HG03196 (cell line): ENCODE results near the gene FSTL1.

Experiments used
- ATAC-seq: cut with Tn5 transposase; IDR thresholded peaks from one replicate; pipeline ENCODE4 v1.9.1; 2021; ENCODE audit not compliant: unreplicated experiment

Gene FSTL1

DNA sequence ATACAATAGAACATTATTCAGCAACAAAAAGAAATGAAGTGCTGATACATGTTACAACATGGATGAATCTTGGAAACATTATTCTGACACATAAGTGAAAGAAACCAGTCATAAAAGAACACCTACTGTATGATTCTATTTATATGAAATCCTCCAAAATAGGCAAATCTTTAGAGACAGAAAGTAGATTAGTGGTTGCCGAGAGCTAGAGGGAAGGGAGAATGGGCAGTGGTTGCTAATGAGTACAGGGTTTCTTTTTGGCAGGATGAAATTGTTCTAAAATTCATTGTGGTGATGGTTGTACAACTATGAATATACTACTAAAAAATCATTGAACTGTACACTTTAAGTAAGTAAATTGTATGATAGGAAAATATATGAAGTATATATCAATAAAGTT lies 95.3 kb downstream of the FSTL1 start:
- ATAC-seq = no peak

DNA sequence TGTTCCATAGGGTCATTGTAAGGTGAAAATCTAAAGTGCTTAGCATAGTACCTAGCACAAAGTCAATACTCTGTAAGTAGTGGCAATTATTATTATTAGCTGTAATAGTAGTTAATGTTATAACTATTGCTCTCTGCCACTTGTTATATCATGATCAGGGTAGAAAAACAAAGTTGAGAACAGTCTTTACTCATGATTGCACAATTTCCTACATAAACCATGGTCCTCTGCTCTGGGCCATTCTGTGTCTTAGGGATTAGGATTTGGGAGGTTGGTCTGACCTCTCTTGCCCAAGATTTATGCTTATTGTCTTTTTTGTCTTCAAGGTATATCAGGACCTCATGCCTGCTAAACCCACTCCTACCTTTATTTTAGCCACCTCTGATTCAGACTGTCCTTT lies 97.3 kb downstream of the FSTL1 start:
- no peak for ATAC-seq

DNA sequence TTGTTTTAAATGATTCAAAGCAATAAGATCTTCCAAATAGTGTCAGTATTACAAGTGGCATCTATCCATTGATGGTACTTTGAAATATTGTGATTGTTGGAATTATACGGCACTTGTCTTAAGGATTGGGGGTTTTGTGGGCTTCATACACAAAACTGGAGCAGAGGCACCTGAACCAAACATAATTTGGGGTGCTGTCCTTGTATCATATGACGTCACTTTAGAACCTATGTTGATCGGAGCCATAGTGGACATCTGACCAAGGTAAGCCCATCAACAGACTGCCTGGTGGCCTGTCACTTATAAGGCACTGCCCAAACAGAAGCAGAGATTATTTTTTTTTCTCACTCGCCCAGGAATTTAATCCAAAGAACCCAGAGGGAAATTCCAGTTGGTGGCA lies 98.8 kb downstream of the FSTL1 start:
- no peak for ATAC-seq

DNA sequence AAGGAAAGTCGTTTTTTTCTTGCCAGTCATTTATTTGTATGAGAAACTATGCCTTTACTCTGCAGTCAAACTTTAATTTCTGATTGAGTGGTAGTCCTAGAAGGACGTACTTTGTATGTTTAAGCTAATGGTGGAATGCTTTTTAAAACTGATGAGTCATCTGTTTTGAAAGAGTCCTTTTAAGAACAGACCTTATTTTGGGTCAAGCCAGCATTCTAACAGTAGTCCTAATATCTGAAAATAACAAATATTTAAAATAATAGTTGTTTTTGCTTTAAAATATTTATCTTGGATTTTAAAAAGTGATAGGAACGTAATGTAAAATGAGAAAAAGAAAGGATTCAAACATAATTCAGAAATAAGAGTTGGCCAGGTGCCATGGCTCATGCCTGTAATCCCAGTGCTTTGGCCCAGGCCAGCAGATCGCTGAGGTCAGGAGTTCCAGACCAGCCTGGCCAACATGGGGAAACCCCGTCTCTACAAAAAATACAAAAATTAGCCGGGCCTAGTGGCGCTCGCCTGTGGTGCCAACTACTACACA lies 100.3 kb downstream of the FSTL1 start:
- ATAC-seq = no peak

DNA sequence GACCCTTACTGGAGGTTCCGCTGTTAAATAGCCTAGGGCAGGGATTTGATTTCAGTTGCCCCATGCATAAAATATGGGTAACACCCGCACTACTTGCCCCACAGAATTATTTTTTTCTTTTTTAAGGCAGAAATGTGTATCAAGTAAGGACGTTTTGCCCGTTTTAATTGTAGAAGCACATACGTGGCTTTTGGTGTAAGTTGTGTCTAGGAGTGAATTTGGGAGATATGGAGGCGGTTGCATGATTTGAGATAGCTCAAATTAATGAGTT lies 101.0 kb downstream of the FSTL1 start:
- ATAC-seq = no peak

DNA sequence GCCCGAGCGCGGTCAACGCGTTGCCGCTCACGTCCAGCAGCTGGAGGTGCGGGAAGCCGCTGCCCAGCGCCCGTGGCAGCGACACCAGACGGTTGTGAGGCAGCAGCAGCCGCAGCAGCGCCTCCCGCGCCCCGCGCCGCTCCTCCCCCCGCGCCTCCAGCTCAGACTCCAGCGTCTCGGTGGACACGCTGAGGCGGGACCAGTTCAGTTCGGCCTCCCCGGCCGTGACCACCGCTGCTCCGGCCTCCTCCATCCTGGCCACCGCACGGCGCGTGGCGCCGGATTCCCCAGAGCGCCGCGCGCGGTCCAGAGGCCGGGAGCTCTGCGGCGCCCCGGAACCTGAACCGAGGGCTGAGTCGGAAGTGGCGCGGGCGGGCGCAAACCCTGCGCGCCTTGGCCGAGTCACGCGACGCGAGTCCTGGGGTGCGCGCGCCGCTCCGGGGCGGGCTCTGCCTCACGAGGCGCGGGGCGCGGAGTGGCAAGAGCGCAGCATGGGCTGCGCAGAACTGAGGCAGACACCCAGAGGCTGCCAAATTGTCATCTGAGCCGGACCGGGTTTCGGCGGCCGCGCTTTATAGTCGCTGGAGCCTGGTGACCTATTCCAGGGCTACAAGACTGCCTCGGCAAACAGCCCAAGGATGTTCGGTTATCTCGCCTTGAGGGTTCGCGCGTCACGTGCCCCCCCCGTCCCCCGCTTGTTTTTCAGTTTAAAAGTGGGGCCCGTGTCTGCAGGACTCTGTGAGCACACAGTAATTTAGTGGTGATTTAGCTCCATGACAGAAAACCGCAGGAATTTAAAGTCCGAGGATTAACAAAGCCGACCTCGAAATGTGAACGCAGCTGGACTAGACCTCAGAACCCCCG lies 101.6 kb downstream of the FSTL1 start, which contains the start of gene LRRC58:
TSS of gene LRRC58 (minus strand) at position 364 of the 864 bp plus-strand sequence. CDS start at position 253, 111 bp downstream.
- ATAC-seq = peak; percentile 90

DNA sequence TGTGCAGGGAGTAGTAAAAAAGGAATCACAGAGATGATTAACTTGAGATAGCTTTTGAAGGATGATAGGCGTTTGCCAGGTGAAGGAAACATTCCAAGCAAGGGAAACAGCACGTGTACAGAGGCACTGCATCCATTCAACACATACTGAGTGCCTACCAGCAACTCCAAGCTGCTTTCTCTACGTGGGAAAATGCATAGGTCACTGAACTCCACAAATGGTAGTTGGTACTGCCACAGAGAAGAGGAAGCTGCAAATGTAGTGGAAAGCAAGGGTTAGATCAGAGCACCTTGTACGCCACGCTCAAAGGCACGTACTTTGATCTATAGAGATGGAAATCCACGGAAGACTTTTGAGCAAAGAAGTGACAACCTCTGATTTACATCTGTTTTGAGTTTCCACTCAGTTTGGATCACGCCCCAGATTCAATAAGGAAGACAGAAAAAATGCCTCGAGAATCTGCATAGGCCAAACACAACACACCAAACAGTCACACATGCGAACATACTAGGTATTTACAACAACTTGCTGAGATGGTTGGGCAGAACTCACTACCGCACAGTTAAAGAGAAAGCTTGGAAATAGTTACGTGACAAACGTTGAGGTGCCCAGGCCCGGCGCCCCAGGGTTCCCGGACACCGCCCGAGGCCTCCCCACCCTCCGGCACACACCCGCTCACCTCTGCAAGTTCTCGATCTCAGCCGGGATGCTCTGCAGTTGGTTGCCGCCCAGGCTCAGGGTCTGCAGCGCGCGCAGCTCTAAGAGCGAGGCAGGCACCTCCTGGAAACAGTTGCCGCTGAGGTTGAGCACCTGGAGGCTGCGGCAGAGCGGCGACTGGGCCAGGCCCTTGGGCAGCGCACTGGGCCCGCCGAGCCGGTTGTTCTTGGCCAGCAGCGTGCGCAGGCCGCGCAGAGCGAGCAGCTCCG lies 102.5 kb downstream of the FSTL1 start:
- peak; percentile 47 for ATAC-seq

DNA sequence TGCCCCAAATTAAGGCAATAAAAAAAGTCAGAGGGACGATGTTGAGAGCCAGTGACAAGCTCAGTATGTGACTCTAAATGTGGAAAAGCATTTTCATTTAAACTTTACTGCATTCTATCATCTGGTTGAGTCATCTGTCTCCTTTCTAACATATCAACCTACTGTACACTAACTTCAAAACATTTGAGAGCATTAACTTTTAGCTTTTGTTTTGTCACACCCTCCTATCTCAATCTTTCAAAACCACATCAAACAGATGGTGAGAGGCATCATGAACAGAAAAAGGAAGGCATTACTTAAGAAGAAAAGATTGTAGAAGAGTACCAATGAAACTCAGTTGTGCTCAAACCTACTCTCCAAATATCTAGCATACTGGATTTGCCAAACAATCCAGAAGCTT lies 106.4 kb downstream of the FSTL1 start:
- no peak for ATAC-seq
